Nephron (organoid): ENCODE data around the gene KCNS1.

Source experiments
- H3K27ac Mint-ChIP-seq, 3 experiments: 2 replicates each; pipeline ENCODE4 v1.8.0; 2020; ENCODE audit warnings: mixed read lengths in 3 of 3, mild to moderate bottlenecking in 2 of 3, moderate library complexity in 1 of 3
- H3K27me3 Mint-ChIP-seq: 2 replicates; pipeline ENCODE4 v1.8.0; 2021; ENCODE audit warnings: low read depth, mild to moderate bottlenecking, moderate library complexity, mixed read lengths
- H3K36me3 Mint-ChIP-seq: 2 replicates; pipeline ENCODE4 v1.8.0; 2020; ENCODE audit warnings: low read depth, mixed read lengths
- H3K4me1 Mint-ChIP-seq: 2 replicates; pipeline ENCODE4 v1.8.0; 2020; ENCODE audit warnings: mixed read lengths
- H3K4me3 Mint-ChIP-seq, 3 experiments: 2 replicates each; pipeline ENCODE4 v1.8.0; 2020; ENCODE audit warnings: mild to moderate bottlenecking in 3 of 3, mixed read lengths in 3 of 3, moderate library complexity in 2 of 3
- H3K9me3 Mint-ChIP-seq: 2 replicates; pipeline ENCODE4 v1.8.0; 2020; ENCODE audit warnings: mixed read lengths
- CTCF ChIP-seq, 3 experiments: fragments of 200-600 bp; sonication (generic); IDR thresholded peaks; one replicate each; pipeline ENCODE4 v1.5.0; 2021; ENCODE audit warnings: antibody characterized with exemption in 3 of 3; ENCODE audit not compliant: unreplicated experiment in 3 of 3

KCNS1 gene

GRCh38 chr20:45061244-45061643 is 39.7 kb downstream of the KCNS1 start:
- no peaks in the 10 kb centered on the region for H3K27me3 Mint-ChIP-seq
- H3K9me3 Mint-ChIP-seq = peaks cover 7% of the 10 kb centered on the region
- H3K27ac Mint-ChIP-seq = no peak overlapping the region
- no peak overlapping the region for H3K4me3 Mint-ChIP-seq
- H3K4me1 Mint-ChIP-seq = no peaks in the 10 kb centered on the region
- peaks cover 19% of the 10 kb centered on the region for H3K36me3 Mint-ChIP-seq
- no peak for TF ChIP-seq CTCF (IDR thresholded peaks at IDR 0.05; ENCODE audit: unreplicated experiment in 3 of 3)

- H3K27me3 Mint-ChIP-seq = no peaks in the 10 kb centered on the region
- TF ChIP-seq CTCF (IDR thresholded peaks at IDR 0.05; ENCODE audit: unreplicated experiment in 3 of 3) = no peak
Measured at GRCh38 chr20:45060294-45060693, 40.6 kb downstream of the KCNS1 start.

GRCh38 chr20:45059022-45059728 is 41.8 kb downstream of the KCNS1 start:
- no peak for TF ChIP-seq CTCF (IDR thresholded peaks at IDR 0.05; ENCODE audit: unreplicated experiment in 3 of 3)
- peaks cover 17% of the 10 kb centered on the region for H3K36me3 Mint-ChIP-seq
- no peak overlapping the region for H3K27ac Mint-ChIP-seq
- H3K4me3 Mint-ChIP-seq = no peak overlapping the region
- H3K4me1 Mint-ChIP-seq = peaks cover 10% of the 10 kb centered on the region
- H3K9me3 Mint-ChIP-seq = peaks cover 4% of the 10 kb centered on the region
- H3K27me3 Mint-ChIP-seq = no peaks in the 10 kb centered on the region

More at GRCh38 chr20:45060294-45060693, 40.6 kb downstream of the KCNS1 start:
- Mint-ChIP-seq H3K4me1 (peaks cover 3% of the 10 kb centered on the region), H3K36me3 (peaks cover 22% of the 10 kb centered on the region), H3K9me3 (peaks cover 7% of the 10 kb centered on the region), H3K27ac (no peak overlapping the region), H3K4me3 (no peak overlapping the region)

GRCh38 chr20:45058168-45058850 is 42.6 kb downstream of the KCNS1 start:
- no peaks in the 10 kb centered on the region for H3K27me3 Mint-ChIP-seq
- peaks cover 10% of the 10 kb centered on the region for H3K4me1 Mint-ChIP-seq
- peaks cover 13% of the 10 kb centered on the region for H3K36me3 Mint-ChIP-seq
- peaks cover 1% of the 10 kb centered on the region for H3K9me3 Mint-ChIP-seq
- no peak overlapping the region for H3K4me3 Mint-ChIP-seq
- no peak overlapping the region for H3K27ac Mint-ChIP-seq
- TF ChIP-seq CTCF (IDR thresholded peaks at IDR 0.05; ENCODE audit: unreplicated experiment in 3 of 3) = no peak

- peaks cover 15% of the 10 kb centered on the region for H3K4me1 Mint-ChIP-seq
- H3K36me3 Mint-ChIP-seq = peaks cover 12% of the 10 kb centered on the region
- H3K9me3 Mint-ChIP-seq = no peaks in the 10 kb centered on the region
- no peak overlapping the region for H3K4me3 Mint-ChIP-seq
- H3K27me3 Mint-ChIP-seq = no peaks in the 10 kb centered on the region
- no peak overlapping the region for H3K27ac Mint-ChIP-seq
- no peak for TF ChIP-seq CTCF (IDR thresholded peaks at IDR 0.05; ENCODE audit: unreplicated experiment in 3 of 3)
Measured at GRCh38 chr20:45056473-45057173, 44.3 kb downstream of the KCNS1 start.
